Measurements from ENCODE around the gene EPGN.

The EPGN gene

DNA sequence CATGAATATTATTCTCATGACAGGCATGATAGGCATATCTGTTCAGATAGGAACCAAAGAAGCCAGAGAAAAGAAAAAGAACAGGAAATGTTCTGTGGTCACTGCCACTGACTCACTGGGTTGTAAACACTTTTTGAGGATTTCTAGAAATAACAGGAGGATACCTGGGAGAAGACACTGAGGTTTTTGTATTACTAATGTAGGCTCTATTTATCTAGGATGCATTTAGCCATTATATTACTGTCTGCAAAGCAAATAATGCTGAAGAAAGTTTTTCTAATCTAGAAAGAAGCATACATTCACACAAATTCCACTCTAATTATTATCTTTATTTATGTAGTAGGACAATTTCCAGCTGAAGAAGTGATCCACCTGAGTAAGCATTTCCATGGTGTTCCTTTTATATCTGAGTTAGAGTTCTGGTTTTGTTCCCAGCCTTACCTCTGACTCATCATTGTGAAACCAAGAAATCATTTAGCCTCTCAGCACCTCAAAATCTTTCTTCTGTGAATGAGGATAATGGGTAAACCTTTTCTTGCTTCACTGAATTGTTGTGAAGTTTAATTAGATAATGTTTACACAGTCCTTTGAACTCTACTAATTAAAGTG is 40.2 kb upstream of the EPGN start:
- no peak for DNase-seq (ENCODE audit: low read depth in 1 of 2, low spot score in 1 of 2)
- Histone ChIP-seq H3K4me3 (replicated peaks; ENCODE audit: insufficient read depth, low read length) (no peak overlapping the region), H3K27ac (replicated peaks) (no peak overlapping the region), H3K27me3 (ENCODE audit: insufficient read depth, poor library complexity, severe bottlenecking) (no peaks in the 10 kb centered on the region)
- TF ChIP-seq, protein P1, sequence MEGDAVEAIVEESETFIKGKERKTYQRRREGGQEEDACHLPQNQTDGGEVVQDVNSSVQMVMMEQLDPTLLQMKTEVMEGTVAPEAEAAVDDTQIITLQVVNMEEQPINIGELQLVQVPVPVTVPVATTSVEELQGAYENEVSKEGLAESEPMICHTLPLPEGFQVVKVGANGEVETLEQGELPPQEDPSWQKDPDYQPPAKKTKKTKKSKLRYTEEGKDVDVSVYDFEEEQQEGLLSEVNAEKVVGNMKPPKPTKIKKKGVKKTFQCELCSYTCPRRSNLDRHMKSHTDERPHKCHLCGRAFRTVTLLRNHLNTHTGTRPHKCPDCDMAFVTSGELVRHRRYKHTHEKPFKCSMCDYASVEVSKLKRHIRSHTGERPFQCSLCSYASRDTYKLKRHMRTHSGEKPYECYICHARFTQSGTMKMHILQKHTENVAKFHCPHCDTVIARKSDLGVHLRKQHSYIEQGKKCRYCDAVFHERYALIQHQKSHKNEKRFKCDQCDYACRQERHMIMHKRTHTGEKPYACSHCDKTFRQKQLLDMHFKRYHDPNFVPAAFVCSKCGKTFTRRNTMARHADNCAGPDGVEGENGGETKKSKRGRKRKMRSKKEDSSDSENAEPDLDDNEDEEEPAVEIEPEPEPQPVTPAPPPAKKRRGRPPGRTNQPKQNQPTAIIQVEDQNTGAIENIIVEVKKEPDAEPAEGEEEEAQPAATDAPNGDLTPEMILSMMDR (IDR thresholded peaks at IDR 0.05; ENCODE audit: insufficient read depth, low read length): no peak
- TF ChIP-seq, protein P2, sequence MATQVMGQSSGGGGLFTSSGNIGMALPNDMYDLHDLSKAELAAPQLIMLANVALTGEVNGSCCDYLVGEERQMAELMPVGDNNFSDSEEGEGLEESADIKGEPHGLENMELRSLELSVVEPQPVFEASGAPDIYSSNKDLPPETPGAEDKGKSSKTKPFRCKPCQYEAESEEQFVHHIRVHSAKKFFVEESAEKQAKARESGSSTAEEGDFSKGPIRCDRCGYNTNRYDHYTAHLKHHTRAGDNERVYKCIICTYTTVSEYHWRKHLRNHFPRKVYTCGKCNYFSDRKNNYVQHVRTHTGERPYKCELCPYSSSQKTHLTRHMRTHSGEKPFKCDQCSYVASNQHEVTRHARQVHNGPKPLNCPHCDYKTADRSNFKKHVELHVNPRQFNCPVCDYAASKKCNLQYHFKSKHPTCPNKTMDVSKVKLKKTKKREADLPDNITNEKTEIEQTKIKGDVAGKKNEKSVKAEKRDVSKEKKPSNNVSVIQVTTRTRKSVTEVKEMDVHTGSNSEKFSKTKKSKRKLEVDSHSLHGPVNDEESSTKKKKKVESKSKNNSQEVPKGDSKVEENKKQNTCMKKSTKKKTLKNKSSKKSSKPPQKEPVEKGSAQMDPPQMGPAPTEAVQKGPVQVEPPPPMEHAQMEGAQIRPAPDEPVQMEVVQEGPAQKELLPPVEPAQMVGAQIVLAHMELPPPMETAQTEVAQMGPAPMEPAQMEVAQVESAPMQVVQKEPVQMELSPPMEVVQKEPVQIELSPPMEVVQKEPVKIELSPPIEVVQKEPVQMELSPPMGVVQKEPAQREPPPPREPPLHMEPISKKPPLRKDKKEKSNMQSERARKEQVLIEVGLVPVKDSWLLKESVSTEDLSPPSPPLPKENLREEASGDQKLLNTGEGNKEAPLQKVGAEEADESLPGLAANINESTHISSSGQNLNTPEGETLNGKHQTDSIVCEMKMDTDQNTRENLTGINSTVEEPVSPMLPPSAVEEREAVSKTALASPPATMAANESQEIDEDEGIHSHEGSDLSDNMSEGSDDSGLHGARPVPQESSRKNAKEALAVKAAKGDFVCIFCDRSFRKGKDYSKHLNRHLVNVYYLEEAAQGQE (IDR thresholded peaks at IDR 0.05; ENCODE audit: insufficient replicate concordance, low read depth): no peak
- no peak for TF ChIP-seq POLR2AphosphoS5 (IDR thresholded peaks at IDR 0.05; ENCODE audit: low read depth)
- TF ChIP-seq SPI1 (IDR thresholded peaks at IDR 0.05; ENCODE audit: borderline replicate concordance, low read depth): no peak
- TF ChIP-seq GABPA (IDR thresholded peaks at IDR 0.05; ENCODE audit: low read depth): no peak

DNA sequence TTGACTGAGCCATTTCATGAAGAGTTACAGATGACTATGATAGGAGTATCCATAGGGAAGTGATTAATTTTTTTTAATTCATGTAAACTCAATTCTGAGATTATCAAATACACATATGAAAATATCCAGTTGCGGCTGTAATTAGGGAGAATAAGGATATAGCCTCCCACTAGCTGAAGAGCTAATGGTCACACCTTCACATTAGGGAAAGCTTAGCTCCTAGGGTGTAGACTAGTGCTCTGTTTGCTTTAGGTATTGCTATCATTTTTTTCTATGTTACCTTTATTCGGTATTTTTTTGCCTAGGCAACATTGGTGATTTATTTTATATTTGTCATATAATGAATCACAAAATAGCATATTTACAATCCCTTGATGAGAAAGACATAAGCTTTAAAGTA is 39.6 kb upstream of the EPGN start:
- Histone ChIP-seq H3K4me3 (replicated peaks; ENCODE audit: insufficient read depth, low read length) (no peak overlapping the region), H3K27ac (replicated peaks) (no peak overlapping the region), H3K27me3 (ENCODE audit: insufficient read depth, poor library complexity, severe bottlenecking) (no peaks in the 10 kb centered on the region)
- no peak for TF ChIP-seq POLR2AphosphoS5 (IDR thresholded peaks at IDR 0.05; ENCODE audit: low read depth)
- DNase-seq (ENCODE audit: low read depth in 1 of 2, low spot score in 1 of 2): no peak

DNA sequence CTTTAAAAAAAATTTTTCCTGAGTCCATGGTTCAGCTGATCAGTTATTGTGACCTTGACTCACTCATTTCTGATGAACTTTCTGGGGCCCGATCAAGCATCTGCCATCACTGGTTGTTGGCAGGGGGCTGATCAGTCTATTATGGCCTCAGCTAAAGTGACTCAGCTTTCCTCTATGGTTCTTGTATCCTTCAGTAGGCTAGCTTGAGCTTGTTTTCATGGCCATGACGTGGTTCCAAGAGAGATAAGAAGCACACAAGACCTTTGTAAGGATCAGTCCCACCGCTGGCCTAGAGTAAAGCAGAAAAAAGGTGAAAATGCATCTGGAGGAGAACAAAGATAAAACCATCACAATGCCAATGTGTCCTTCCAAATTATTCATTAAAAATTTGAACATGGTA is 29.8 kb upstream of the EPGN start:
- TF ChIP-seq, protein P1 (IDR thresholded peaks at IDR 0.05; ENCODE audit: insufficient read depth, low read length): no peak
- TF ChIP-seq, protein P2 (IDR thresholded peaks at IDR 0.05; ENCODE audit: insufficient replicate concordance, low read depth): no peak
- TF ChIP-seq GABPA (IDR thresholded peaks at IDR 0.05; ENCODE audit: low read depth): no peak
- no peak for TF ChIP-seq POLR2AphosphoS5 (IDR thresholded peaks at IDR 0.05; ENCODE audit: low read depth)
- no peak for TF ChIP-seq SPI1 (IDR thresholded peaks at IDR 0.05; ENCODE audit: borderline replicate concordance, low read depth)
- H3K4me3 ChIP-seq (replicated peaks; ENCODE audit: insufficient read depth, low read length): no peak overlapping the region
- H3K27me3 ChIP-seq (ENCODE audit: insufficient read depth, poor library complexity, severe bottlenecking): no peaks in the 10 kb centered on the region
- no peak for DNase-seq (ENCODE audit: low read depth in 1 of 2, low spot score in 1 of 2)
- H3K27ac ChIP-seq (replicated peaks): no peak overlapping the region

DNA sequence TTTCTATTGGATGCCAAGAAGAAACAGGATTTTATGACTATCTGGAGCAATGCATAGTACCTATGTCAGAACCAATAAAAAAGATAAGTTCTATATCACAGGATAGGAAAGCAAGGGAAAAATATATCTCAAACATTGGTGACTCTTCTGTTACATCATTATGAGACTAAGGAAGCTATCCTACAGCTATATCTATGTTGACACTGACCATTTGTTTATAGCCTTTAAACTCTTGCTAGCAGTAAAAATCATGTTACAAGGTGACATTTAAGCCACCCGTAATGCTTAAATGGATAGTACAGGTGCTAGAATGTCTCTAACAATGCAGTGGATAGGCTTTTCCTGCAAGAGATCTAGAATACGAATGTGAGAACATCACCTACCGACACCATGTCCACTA is 28.6 kb upstream of the EPGN start:
- Histone ChIP-seq H3K27me3 (ENCODE audit: insufficient read depth, poor library complexity, severe bottlenecking) (no peaks in the 10 kb centered on the region), H3K27ac (replicated peaks) (no peak overlapping the region), H3K4me3 (replicated peaks; ENCODE audit: insufficient read depth, low read length) (no peak overlapping the region)
- no peak for TF ChIP-seq SPI1 (IDR thresholded peaks at IDR 0.05; ENCODE audit: borderline replicate concordance, low read depth)
- TF ChIP-seq, protein P1 (IDR thresholded peaks at IDR 0.05; ENCODE audit: insufficient read depth, low read length): no peak
- DNase-seq (ENCODE audit: low read depth in 1 of 2, low spot score in 1 of 2): no peak
